ENCODE data around the gene IL31. TPM values are rescaled to one million over a fixed set of nuclear protein-coding genes. Genes with fewer than 3 reads are reported as not detected.
"Not testable (repeated sequence)": the region's sequence is repeated elsewhere in the genome, so short reads cannot be mapped to it uniquely, and the experiment has no call there.

The IL31 gene
- total RNA-seq, 1 donor from 2014 or later = not detected

GRCh38 chr12:122184517-122184916 lies 10.5 kb upstream of the IL31 start:
- H3K4me3 ChIP-seq (ENCODE audit: low read depth, low read length) = no peak overlapping the region

DNA sequence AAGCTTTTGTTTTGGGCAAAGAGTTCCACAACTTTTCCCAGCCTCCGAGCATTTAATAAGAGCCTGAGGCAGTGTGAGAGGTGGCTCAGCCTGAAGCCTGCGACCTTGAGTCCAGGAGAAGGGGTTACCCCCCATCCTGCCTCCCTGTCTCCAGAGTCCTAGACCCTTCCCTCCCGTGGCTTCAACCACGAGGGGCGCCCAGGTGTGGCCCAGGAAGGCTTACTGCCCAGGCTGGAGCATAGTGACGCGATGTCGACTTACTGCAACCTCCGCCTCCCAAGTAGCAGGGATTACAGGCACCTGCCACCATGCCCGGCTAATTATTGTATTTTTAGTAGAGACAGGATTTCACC lies 9.5 kb upstream of the IL31 start:
- TF ChIP-seq, protein P1, sequence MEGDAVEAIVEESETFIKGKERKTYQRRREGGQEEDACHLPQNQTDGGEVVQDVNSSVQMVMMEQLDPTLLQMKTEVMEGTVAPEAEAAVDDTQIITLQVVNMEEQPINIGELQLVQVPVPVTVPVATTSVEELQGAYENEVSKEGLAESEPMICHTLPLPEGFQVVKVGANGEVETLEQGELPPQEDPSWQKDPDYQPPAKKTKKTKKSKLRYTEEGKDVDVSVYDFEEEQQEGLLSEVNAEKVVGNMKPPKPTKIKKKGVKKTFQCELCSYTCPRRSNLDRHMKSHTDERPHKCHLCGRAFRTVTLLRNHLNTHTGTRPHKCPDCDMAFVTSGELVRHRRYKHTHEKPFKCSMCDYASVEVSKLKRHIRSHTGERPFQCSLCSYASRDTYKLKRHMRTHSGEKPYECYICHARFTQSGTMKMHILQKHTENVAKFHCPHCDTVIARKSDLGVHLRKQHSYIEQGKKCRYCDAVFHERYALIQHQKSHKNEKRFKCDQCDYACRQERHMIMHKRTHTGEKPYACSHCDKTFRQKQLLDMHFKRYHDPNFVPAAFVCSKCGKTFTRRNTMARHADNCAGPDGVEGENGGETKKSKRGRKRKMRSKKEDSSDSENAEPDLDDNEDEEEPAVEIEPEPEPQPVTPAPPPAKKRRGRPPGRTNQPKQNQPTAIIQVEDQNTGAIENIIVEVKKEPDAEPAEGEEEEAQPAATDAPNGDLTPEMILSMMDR (conservative IDR thresholded peaks at IDR 0.05; ENCODE audit: low read depth, low read length) = no peak
- peak overlapping the region; percentile 55 for H3K4me3 ChIP-seq (ENCODE audit: low read depth, low read length)
- no peak for DNase-seq (ENCODE audit: low read depth)

More at GRCh38 chr12:122184517-122184916, 10.5 kb upstream of the IL31 start:
- no peak for DNase-seq (ENCODE audit: low read depth)
- TF ChIP-seq, protein P1 (conservative IDR thresholded peaks at IDR 0.05; ENCODE audit: low read depth, low read length) = no peak

- no peak for DNase-seq (ENCODE audit: low read depth)
- TF ChIP-seq, protein P1 (conservative IDR thresholded peaks at IDR 0.05; ENCODE audit: low read depth, low read length) = no peak
Measured at GRCh38 chr12:122182887-122183587, 9.0 kb upstream of the IL31 start, which contains the start of gene LRRC43. LRRC43 (plus strand) TSS chr12:122183123; CDS start chr12:122183145, 22 bp downstream.

GRCh38 chr12:122176473-122176872 lies 2.5 kb upstream of the IL31 start:
- H3K4me3 ChIP-seq (ENCODE audit: low read depth, low read length); DNase-seq (ENCODE audit: low read depth): not testable (repeated sequence)

More at GRCh38 chr12:122182887-122183587, 9.0 kb upstream of the IL31 start, which contains the start of gene LRRC43:
- peak within 1 kb of the TSS; percentile 55 for H3K4me3 ChIP-seq (ENCODE audit: low read depth, low read length)

DNA sequence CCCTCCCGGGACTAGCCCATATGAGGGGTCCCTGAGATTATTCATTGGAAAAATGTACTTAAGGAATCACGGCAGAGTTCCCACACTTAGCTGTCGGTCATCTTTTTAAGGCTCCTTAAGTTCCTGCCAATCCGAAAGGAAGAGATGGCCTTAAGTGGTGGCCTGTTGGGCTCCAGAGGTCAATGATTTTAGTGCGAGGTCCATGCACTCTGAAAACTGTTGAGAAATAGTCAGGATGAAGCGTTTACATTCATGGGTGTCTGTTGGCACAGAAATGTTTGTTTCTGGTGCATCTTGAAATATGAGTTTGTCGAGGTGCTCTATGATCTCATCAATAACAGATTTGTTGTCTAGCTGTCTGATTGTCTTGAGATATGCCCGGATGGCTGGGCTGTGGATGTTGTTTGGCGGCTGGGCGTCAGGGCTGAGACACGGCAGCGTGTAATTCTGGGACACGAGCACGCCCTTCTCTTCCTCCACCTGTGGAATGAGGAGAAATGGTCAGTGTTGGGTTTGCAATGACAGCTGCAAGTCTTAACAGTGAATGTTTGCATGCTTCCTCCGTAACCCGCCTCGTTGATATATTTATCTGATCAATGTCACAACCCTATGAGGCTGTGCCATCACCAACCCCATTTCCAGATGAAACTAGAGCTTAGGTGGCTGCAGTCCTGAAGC lies 1.6 kb downstream of the IL31 start:
- no peak overlapping the region for H3K4me3 ChIP-seq (ENCODE audit: low read depth, low read length)
- TF ChIP-seq, protein P1 (conservative IDR thresholded peaks at IDR 0.05; ENCODE audit: low read depth, low read length) = no peak
- DNase-seq (ENCODE audit: low read depth) = no peak

DNA sequence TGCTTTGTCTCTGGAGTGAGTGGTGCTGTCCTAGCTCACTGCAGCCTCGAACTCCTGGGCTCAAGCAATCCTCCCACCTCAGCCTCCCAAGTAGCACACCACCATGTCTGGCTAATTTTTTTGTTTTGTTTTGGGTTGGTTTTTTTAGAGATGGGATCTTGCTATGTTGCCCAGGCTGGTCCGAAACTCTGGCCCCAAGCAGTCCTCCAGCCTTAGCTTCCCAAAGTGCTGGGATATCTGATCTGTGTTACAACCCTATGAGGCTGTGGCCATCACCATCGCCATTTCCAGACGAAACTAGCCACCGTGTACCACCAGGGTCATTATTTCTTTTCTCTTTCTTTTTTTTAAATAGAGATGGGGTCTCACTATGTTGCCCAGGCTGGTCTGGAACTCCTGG lies 2.6 kb downstream of the IL31 start:
- DNase-seq (ENCODE audit: low read depth) = no peak
- TF ChIP-seq, protein P1 (conservative IDR thresholded peaks at IDR 0.05; ENCODE audit: low read depth, low read length) = no peak
- no peak overlapping the region for H3K4me3 ChIP-seq (ENCODE audit: low read depth, low read length)

DNA sequence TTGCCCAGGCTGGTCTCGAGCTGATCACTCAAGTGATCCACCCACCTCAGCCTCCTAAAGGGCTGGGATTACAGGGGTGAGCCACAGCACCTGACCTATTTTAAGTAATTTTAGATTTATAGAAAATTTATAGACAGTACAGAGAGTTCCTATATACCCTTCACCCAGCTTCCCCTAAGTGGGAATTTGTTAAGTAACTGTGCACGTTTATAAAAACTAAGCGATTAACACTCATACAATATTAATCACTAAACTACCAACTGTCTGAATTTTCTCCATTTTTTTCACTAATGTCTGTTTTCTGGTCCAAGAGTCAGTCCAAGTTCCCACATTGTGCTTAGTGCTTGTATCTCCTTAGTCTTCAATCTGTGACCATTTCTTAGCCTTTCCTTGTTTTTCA lies 5.5 kb downstream of the IL31 start:
- DNase-seq (ENCODE audit: low read depth) = no peak
- no peak overlapping the region for H3K4me3 ChIP-seq (ENCODE audit: low read depth, low read length)
- TF ChIP-seq, protein P1 (conservative IDR thresholded peaks at IDR 0.05; ENCODE audit: low read depth, low read length) = no peak
